ENCODE results near the gene OR52L1.
A peak's percentile ranks its signal among the peaks of the same experiment; 100 is the strongest.
"Not testable (repeated sequence)": the region's sequence is repeated elsewhere in the genome, so short reads cannot be mapped to it uniquely, and the experiment has no call there.

OR52L1 gene

DNA sequence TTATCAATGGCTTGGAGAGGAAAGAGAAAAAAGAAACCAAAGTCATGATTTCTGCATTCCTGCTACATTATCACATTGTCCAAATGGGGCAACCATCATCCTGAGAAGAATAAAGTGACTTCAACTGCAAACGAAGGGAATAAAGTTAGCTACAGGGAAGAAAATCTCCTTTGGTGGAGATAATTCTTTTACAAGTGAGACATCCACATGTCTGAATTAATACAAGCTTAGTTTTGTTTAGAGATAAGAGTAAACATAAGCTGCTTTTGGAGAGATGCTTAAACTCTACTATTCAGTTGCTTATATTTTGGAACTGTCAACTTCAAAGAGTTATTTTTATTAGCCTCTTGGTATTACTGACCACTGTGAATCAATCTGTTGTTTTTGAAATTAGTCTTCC lies at the start of gene OR52L1:
Gene OR52L1 (minus strand): TSS at position 101 of the 400 bp plus-strand sequence. CDS start 55 bp downstream, at position 46.
- no peak for DNase-seq

DNA sequence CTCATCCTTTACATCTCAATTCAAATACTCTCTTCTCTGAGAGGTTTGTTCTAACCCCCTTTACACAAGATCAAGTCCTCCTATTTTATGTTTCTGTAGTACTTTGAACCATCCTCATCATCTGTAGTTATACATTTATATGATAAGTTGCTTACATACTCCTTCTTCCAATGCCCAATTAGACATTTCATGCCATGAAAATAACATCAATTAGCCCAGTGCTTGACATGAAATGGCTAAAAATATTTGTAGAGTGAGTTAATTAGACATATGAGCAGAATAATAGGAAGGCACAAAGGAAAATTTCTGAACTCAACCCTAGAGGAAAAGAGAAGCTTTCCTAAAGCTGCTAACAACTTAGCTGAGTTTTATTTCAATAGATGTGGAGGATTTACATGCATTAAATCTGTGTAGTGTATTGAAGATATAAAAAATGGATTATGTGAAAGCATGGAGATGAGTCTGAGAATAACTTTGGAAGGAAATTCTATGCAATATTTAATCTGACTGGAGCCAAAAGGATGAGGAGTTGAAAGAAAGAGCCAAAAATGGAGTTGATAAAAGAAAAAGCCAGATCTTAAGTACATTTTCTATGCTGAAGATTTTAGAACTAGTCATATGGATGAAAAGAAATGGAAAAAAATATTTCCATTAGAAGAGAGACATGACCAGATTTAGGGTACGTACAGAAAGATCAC lies 44.1 kb upstream of the OR52L1 start, which contains the start of gene OR56A1:
Gene OR56A1 (minus strand): TSS at position 51 of the 698 bp plus-strand sequence. CDS start 3,066 bp downstream, outside the sequence.
- DNase-seq: no peak

DNA sequence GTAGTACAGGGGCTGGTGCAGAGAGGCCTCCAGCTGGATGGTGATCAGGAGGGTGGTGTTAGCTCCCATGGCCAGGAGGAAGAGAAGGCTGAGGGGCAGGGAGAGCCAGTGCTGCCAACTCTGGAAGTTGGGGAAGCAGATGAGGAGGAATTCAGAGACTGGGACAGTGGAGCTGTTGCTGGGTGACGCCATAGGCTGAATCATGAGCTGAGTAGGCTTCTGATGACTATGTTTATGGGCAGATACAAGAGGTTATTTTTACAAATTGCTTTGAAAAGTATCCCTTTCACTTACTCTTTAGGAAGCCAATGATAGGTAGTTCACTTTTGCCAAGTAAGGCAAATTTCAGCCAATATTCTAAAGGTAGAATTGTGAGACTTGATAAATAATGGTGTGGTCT lies 40.7 kb upstream of the OR52L1 start:
- no peak for DNase-seq

DNA sequence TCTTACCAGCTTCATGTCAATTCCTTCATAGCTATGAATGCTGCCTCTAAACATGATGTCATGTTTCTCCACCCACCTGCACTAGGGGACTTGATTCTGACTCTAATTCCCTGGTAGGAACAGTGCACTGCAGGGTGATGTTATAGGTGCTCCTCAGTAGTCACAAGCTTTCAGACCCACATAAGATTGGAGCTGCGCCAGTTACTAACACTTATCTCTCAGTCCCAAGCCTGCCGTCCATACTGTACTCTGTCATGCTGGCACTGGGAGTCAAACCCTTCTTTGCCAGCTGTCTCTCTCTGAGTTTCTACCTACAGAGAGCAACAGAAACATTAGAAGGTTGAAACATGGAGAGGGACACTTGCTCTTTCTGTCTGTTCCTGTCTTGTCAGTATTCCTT lies 38.3 kb upstream of the OR52L1 start:
- no peak for DNase-seq

DNA sequence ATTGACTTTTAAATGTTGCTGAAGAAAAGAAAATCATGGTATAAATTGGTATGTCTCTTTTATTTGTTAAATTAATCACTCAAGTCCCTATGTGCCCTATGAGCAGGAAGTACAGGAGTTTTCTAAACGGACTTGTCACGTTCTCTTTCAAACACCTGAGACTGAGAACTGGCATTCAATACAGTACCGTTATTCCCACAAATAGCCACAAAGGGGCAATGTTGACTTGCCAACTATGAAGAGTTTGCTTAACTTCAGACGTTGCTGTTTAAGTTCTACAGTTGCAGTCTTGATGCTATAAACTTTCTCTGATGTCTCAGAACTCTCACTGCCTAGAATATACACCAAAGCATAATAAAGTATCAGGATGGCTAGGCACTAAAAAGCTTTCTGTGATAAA lies 36.2 kb upstream of the OR52L1 start:
- DNase-seq: peak; percentile 3

DNA sequence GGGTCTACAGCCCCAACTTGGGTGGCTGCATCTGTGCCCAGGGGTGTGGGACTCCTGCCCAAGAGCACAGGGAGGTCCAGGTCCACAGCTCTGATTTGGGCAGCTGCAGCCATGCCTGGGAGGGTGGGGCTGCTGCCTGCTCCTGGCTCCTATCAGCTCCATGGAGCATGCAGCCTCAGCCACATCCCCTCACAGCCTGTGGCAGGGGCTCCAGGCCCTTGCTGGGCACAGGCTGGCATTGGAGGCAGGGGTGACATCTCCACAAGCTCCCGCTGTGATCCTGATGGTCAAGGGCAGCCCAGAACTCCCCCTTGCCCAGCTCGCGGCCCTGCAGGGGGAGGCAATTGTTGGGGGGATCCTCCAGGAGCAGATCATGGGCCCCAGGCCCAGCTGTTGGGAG lies 26.3 kb upstream of the OR52L1 start:
- no peak for DNase-seq

DNA sequence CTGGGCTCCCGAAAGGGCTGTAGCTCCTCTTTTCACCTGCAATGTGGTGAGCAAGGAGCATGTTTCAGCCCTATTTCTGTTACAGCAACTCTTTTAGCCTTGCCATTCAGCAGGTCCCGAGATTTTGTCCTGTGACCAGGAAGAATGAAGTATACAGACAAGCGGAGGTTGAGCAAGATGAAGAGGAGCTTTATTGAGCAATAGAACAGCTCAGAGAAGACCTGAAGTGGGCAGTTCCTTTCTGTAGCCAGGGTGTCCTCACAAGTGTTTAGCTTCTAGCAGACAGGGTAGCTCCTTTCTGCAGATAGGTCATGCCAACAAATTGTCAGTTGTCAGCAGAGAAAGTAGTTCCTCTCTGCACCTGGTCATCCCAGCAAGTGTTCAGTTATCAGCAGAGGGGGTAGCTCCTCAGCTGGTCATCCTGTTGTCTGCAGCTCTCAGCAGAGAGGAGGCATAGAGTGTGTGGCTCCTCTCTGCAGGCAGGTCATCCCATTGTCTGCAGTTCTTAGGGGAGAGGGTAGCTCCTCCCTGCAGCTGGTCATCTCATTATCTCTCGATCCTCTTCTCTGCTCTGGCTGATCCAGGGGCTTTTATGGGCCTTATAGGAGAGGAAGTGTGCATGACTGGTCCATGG lies 25.4 kb upstream of the OR52L1 start:
- DNase-seq: no peak

DNA sequence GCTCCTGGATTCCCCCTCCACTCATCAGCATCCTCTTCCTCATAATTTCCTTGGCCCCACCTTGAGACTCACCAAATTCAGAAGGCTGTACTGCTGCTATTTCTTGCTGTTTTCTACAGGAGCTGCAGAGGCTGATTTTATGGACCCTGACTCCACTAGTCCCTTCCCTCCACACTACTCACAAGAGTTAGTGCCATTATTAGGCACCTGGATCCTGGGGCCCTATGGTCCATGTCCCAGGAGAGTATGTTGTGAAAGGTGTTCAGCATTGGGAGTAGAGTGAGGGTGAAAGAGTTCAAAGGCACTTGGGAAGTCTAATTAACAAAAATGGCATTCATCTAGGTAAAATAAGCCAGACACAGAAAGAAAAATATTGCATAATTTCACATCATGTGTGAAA lies 20.1 kb upstream of the OR52L1 start, which contains the start of gene OR56A4:
Gene OR56A4 (minus strand): TSS at position 101 of the 400 bp plus-strand sequence. CDS start 3,954 bp downstream, outside the sequence.
- no peak for DNase-seq

DNA sequence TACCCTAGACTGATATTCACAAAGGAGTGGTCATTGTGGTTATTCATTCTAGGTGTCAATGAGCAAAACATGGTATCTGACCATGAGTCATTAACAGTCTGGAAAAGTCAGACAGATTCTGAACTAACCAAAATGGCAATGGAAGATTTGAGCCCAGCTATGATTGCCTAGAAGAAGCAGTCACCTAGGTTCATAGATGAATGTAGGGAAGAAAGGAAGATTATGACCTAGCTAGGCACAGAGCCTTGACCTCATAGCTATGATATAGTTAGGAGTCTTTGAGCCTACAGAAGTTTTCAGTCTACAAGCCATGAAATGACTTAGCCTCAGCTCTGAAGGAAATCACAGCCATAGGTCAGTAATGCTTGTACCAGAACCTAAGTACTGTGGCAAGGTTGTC lies 19.6 kb upstream of the OR52L1 start:
- no peak for DNase-seq

DNA sequence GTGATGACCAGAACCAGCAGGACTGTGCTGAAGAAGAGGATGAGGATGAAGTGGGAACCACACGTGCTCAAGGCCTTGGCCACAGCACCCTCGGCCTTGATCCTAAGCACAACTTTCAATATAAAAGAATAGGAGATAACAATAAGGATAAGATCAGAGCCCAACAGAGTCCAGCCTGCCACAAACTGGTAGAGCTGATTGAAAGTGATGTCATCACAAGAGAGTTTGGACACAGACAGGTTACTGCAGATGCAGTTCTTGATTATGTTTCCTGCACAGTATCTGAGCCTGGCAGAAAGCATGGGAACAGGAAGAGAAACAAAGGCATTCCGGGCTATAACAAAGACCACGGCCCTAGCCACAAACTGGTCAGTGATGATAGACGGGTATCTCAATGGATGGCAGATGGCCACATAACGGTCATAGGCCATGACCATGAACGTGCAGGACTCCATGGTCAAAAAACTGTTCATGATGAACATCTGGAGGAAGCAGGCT lies 15.5 kb upstream of the OR52L1 start:
- no peak for DNase-seq

DNA sequence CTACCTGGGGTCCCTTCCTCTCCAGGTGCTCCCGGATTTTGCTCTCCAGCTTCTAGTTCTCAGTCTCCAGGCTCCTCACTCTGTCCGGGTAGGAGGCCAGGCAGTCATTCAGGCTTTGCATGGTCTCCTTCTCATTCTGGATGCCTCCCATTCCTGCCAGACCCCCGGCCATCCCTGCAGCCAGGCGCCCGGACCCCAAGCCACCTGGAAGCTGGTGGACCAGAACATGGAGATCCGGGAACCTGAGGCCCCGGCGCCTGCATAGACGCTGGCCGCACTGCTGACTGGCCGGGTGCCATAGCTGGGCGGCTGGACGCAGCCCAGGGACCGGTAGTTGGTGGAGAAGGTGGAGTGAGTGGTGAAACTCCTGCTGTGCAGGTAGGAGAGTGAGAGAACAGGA lies 8.0 kb upstream of the OR52L1 start:
- DNase-seq: no peak

DNA sequence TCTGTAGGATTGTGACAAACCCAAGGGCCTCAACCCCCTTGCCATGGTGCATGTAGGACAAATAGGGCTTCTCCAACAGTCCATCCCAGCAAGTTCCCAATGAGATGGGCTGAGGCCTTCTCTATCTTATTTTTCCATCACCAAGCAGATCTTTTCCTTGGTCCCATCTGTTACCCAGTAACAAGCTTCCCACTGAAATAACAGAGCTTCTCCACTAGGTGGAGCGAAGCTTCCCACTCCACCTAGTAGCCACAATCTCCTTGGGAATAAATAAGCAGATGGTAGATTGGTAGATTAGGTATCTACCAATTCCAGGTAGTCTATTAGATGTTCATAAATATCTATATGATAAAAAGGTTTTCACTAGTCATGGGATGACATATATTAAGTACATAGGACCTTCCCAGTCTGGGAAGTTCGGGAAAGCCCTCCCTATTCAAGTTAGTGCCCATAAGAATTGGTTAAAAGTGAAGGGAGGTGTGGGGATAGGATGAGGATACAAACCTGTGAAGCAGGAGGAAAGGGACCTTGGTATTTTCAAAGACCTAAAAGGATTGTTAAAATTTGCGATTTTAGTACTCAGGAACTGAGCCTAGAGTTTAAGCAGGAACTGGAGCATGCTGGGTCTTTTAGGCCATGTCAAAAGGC lies 5.9 kb upstream of the OR52L1 start:
- DNase-seq: no peak

DNA sequence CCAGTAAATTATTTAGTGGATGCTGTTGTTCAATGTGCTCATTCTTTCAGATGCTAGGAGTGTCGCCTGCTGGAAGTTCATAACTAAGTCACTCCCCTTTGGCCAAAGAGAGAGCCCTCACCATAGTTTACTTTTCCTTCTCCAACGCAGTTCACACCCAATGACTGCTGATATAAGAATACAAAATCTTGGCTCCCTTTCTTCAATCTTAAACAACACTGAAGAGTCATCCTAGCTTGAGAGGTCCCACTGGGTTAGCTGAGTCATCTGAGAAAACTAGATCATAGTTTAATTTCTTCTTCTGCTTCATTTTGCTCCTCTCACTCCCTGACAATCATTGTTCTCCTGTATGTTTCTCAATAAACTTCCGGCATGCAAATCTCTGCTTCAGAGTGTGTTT lies 5.4 kb upstream of the OR52L1 start:
- no peak for DNase-seq

DNA sequence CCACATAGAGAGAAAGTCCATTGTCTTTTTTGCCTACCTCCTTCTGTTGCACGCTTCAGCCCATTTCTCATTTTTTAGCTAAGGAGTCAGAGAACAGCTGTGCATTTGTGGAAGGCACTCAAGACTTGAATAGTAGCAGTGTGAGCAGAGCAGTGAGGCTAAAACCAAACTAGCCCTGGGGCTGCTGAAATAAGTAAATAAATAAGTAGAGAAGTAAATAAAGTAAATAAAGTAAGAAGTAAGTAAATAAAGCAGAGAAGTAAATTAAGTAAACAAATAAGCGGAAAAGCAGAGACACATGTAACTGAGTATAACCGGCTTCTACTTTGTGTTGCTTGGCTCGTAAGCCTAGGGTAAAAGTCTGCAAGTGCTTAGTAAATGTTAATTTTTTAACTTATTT lies 2.4 kb upstream of the OR52L1 start:
- DNase-seq: no peak

DNA sequence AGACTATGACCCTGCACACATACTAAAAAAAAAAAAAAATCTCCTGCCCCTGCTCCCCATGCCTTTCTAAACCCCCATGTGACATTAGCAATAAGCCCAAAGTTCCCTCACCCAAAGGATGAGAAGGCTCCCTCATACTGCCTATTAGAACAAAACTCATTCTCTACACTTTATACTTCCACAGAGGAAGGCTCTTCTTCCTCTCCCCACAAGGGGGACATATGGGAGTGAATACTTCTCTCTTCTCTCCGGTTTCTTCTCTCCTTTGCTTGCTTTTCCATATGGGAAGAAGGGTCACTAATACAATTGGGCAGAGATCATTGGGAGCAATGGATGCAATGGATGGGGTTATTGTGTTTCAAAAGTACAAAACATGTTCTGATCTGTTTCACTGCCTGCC lies 3.3 kb downstream of the OR52L1 start:
- no peak for DNase-seq

DNA sequence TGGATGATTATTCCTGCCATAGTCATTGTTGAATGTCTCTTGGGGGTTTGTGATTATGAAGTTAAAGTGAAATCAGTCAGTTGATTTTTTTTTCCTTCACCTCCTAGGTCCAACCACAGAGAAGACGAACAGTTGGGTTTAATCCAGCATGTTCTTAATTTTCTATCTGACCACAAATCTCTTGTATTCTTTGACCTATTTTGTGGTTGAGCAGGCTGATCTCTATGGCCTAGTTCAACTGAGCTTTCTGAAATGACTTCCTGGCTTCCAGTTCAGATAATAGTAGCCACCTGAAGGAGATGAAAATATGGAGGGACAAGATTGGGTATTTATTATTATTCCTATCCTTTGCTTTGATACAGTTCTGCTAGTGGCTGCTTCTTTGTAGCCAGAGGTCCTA lies 13.3 kb downstream of the OR52L1 start:
- no peak for DNase-seq

DNA sequence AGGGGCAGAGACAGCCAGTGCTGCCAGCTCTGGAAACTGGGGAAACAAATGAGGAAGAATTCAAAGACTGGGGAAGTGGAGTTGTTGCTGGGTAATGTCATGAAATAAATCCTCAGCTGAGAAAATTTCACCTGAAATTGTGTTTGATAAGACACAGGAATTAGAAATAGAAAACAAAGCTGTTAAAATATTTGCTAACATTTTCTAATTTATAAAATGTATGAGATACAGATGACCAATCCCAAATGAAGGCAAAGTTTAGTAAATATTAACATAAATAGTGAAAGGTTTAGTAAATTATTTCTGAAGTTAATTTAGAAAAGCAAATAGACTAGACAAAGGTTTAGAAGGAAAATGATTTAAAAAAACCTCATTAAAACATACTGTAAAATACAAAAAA lies 18.4 kb downstream of the OR52L1 start, which contains the start of gene OR56A5:
Gene OR56A5 (minus strand): TSS at position 101 of the 400 bp plus-strand sequence. CDS start 0 bp downstream, at position 101.
- no peak for DNase-seq

DNA sequence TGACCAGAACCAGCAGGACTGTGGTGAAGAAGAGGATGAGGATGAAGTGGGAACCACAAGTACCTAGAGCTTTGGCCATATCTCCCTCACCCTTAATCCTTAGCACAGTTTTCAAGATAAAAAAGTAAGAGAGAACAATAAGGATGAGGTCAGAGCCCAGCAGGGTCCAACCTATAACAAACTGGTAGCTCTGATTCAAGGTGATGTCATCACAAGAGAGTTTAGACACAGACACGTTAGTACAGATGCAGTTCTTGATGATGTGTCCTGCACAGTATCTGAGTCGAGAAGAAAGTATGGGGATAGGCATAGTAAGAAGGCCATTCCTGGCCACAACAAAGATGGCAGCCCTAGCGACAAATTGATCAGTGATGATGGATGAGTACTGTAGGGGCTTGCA lies 19.1 kb downstream of the OR52L1 start:
- no peak for DNase-seq

DNA sequence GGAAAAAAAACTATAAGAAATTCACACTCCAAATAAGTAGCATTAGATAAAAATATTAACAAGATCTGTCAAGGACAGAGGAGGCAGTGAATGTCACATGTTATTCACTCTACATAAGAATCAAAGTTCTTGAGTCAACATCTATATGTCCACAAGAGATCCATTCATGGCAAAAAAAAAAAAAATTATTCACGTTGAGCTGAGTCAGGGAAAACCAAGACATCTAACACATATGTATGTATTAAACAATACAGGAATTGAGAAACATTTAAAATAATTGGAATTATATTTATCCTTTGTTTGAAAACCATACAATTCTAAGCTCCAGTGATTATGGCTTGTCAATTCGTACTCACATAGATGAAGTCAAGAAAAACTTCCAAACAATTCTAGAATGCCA lies 19.8 kb downstream of the OR52L1 start:
- no peak for DNase-seq

DNA sequence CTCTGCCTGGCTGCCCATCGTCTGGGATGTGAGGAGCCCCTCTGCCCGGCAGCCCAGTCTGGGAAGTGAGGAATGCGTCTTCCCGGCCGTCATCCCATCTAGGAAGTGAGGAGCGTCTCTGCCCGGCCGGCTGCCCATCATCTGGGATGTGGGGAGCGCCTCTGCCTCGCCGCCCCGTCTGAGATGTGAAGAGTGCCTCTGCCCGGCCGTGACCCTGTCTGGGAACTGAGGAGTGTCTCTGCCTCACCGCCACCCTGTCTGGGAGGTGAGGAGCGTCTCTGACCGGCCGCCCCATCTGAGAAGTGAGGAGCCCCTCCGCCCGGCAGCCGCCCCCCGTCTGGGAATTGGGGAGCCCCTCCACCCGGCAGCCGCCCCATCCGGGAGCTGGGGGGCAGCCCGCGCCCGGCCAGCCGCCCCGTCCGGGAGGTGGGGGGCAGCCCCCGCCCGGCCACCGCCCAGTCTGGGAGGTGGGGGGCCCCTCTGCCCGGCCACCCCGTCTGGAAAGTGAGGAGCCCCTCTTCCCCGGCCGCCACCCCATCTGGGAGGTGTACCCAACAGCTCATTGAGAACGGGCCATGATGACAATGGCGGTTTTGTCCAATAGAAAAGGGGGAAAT lies 26.0 kb downstream of the OR52L1 start:
- DNase-seq: not testable (repeated sequence)

DNA sequence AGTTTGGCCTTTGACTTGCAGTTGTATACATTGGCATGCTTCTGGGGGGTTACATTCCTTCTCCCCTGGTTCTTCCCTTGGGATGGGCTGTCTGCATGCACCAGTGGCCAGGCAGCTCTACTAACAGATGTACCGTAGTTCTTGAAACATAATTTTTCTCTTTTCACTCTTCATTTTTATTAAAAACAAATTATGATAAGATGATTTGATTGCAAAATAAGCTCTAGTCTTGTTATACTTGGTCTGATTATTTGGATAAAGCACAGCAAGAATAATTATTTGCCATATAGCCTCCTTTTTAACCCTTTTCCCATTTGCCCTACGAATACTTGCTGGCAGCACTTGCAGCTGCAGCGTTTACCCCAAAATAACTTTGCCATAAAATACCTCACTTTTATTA lies 31.2 kb downstream of the OR52L1 start:
- DNase-seq: no peak

DNA sequence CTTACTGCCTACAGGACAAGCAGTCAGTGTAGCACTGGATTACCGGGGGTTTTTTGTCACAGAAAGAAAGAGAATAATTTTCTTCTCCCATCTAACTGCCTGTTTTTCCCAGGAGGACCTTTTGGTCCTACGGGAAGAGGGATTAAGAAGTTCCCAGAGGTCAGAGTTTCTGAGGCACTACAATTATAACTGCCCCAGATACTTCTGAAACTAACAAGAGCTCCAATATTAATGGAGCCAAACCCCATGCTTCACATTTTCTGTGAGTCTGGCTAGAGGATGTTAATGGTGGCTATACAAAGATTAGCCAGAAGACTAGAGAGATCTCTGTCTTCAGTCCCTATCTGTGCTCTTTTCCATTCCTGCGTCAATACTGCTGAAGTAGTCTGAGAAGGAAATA lies 44.8 kb downstream of the OR52L1 start, which contains the start of gene OR56A3:
Gene OR56A3 (plus strand): TSS at position 301 of the 400 bp plus-strand sequence. CDS start 5,096 bp downstream, outside the sequence.
- no peak for DNase-seq

DNA sequence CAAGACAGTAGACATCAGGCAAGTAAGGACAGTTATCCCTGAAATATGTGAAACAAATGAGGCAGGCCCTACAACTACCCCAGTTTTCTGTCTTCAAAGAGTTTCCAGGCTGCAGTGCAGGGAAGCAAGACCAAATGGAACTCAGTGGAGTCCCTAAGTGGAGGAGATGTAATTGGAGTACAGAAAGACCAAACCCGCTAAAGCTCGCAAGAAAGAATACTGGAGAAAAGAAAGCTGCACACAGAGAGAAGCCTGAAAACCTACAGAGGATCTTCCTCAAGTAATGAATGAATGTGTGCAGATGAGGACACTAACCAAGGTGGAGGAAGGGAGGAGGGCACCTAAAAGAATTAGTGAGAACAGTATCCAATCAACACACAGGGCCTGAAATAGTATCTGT lies 46.0 kb downstream of the OR52L1 start:
- no peak for DNase-seq
